GM21381 (cell line): ENCODE results near the gene VEGFA.

Experiments
- ATAC-seq: cut with Tn5 transposase; IDR thresholded peaks from one replicate; pipeline ENCODE4 v1.9.1; 2021; ENCODE audit warnings: mild to moderate bottlenecking, moderate library complexity; ENCODE audit not compliant: unreplicated experiment

VEGFA gene

DNA sequence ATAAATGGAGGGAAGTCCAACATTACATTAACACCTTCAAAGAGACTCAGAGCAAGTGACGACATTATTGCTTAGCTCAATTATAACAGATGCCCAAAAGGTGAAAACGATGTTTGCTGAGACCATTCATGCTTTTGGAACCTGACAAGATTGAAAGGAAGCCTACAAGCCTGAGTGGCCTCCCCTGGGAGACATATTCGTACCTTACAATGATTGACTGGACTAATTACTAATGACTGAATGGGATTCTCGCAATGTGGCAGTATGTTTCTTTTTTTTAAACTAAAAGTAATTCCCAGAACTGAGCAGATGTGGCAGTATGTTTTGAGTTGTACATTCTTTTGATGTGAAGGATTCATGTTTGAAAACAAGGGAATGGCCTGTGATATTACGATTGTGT lies 49.9 kb downstream of the VEGFA start:
- ATAC-seq = no peak

DNA sequence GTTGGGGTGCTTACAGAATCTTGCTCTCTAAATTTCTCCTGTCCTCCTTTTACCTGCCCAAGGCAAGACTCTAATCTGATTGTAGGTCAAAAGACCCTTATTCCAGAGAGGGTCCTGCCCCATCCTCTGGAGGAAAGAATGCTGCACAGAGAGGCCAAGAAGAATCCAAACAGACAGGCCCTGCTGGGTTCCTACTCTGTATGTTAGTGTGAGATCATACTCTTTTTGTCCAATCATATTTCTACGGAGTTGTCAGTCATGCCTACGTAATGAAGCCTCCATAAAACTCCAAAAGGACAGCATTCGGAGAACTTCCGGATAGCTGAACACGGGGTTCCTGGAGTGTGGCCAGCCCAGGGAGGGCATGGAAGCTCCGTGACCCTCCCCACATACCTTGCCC lies 50.5 kb downstream of the VEGFA start:
- ATAC-seq = no peak

DNA sequence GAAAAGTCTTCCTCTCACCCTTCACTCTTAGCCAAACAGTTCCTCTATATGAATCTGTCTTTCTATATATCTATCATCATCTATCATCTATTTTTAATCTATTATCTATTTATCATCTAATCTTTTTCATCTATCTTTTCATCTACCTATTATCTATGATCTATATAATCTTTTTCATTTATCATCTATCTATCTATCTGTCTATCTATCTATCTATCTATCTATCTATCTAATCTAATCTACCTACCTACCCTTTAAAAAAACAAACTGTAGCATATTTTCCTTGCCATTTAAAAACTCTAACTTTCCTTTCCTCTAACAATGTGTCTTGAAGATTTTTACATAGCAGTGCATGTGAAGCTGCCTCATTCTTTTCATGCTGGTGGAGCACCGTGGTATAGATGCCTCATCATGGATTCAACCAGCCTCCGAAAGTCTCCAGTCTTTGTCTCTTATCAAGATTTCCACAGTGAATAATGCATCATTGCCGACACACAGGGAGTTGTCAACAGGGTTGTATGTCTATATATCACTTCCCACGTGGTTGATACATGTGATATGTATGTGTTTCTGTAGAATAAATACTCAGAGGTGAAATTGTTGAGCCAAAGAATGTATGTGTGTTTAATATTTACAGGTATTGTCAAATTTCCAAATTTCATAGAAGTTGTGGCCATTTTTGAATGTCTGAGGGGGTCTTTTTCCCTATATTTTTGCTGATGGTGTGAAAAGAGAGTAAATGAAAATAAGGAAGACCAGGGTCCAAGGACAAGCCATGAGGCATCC lies 51.3 kb downstream of the VEGFA start:
- no peak for ATAC-seq

DNA sequence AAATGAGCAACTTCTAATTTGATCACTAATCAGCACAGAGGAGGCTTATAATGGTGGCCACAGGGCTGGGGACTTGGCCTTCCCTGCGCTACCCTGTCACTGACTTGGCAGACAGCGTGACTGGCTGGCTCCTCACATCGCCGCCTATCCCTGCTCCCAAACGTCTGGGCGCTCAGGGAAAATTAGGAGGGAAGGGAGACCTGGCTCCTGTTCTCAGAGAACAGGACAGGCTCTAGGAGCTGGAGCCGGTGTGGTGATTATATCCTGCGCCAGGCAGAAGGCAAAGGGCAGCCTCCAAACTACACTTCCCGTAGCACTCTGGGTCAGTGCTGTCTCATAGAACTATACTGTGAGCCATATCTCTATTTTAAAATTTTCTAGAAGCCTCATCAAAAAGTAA lies 53.4 kb downstream of the VEGFA start:
- ATAC-seq = no peak

DNA sequence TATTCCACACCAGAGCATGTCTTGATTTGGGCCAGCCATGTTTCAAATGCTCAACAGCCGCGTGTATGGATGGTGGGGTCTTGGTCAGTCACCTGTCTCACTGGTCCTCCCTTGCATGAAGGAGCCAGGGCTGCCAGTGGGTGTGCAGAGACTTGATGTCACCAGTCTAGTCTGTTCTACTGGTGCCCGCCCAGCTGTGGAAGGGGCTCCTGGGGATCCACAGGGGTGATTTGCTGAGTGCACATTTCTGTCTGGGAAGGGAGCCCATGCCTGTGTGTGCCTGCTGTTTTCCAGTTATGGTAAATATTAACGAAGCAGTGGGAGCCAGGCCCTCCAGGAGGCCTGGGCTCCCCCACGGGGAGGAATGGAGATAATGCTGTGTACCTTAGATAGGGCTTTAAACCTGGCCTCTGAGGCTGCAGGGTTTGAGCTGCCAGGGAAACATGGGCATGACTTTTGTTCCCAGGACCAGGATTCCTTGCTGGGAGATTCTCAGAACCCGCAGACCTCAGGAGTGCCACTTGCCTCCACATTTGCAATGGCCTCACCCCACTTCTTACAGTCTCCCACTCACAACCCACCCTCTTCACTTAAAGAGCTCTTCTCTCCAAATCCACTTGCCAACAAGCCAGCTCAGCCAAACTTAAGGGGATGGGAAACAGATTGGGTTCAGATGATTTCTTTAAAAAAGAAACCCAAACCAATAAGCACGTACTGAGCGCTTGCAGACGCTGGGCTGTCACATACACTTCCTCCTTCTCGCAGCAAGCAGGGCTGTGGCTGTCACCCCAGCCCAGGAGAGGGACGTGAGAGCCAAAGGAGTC lies 54.1 kb downstream of the VEGFA start:
- no peak for ATAC-seq

GRCh38 chr6:43824703-43825064 lies 54.7 kb downstream of the VEGFA start:
- ATAC-seq = no peak

DNA sequence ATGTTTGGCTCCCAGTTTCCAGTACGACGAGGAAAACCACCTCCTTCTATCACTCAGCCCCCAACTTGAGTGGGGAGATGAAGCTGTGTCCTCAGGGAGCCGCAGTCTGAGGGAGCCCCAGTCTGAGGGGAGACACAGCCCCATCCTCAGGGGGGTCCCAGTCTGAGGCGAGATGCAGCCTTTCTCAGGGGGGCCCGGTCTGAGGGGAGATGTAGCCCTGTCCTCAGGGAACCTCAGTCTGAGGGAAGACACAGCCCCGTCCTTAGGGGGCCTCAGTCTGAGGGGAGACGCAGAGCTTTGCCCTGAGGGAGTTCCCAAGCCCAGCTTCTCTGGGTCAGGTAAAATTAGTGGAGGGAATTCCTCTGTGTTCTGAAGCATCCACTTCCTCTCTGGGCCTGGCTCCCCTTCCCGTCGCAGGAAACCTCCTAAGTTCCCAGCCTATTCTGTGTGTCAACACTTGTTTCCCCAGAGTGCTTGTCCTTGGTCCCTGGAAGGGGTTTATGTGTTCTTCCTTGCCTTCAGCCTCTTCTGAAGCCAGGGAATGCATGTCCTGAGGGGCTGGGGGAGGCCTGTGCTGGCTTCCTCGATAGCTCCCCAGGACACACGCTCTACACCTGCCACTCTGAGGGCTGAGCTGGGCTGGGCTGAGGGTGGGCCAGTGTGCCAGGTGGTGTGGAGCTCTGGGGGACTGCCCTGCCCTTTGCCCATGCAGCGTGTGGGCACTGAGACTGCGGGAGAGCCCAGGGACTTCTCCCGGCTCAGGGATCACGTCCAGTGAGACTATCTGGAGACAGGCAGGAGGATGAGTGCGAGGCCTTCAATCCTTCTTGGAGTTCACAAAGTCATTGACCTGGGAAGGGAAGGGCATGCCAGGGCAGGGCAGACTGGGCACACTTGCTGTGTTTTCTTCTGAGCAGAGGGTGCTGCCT lies 55.4 kb downstream of the VEGFA start:
- ATAC-seq = no peak

DNA sequence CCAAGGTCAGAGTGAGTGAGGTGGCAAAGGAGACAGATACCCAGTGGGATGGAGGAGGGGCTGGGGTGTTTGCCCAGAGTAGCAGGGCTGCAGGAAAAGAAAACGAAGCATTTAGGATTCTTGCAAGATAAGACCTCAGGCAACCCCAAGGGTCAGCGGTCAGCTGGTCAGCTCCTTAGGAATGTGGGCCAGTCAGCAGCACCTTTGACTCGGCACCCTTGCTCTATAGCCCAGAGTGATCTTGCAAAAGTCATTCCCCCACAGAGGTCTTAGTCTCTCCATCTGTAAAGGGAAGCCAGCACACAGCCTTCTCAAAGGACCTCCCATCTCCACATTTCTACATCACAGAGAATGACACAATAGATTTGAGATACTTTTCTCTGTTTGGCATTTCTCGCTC lies 56.7 kb downstream of the VEGFA start:
- no peak for ATAC-seq

- ATAC-seq = no peak
These were observed 57.9 kb downstream of the VEGFA start for GRCh38 chr6:43827898-43828297.

GRCh38 chr6:43828711-43829110 lies 58.7 kb downstream of the VEGFA start:
- ATAC-seq = no peak

DNA sequence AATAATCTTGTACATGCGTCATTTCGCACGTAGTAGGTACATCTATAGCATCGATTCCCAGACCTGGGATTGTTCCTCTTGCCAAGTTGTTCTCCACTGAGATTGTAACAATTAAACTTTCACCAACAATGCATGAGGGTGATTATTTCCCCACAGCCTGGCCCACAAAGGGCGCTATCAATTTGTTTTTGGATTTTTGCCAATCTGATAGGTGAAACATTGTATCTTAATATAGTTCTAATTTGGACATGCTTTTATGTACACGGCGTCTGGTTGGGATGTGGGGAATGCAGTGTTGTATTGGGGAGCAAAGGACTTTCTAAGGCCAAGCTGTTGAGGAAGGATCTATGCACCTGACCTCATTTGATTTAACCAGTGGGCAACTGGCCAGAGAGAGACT lies 59.5 kb downstream of the VEGFA start:
- no peak for ATAC-seq

DNA sequence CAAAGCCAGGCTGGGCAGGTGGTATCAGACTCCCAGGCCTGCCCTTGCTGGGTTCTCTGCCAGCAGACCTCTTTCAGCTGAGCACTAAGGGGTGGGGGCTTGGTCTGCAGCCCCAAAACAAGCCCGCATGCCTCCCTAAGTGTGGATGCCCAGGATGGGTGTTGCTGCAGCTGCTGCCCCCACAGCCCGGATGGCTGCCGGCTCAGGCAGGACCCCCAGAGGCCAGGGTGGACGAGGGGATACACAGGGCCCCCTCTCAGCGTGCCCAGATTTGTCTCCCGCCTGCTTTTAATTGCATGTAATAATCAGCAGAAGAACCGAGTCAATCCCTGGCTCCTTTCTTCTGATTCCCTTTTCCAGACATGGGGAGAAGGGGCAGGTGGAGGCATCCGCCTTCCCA lies 60.8 kb downstream of the VEGFA start:
- no peak for ATAC-seq

DNA sequence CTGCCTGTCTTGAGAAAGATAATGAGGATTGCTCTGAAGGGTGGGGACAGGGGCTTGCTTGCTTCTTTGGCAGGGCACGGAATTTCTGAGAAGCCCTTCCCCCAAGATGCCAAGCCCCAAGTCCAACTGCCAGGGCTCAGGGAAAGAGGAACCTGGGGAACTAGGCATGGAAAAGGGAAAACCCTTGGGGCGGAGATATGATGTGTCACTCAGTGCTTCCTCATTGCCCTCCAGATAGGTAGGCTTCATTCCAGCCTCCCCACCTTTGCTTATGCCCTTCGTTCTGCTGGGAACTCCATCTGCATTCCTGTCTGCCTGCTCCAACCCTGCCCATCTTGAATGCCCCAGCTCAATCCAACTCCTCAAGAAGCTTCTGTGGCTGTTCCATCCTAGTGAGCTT lies 61.2 kb downstream of the VEGFA start:
- no peak for ATAC-seq

- no peak for ATAC-seq
These were observed 63.4 kb downstream of the VEGFA start for GRCh38 chr6:43833223-43833995.

DNA sequence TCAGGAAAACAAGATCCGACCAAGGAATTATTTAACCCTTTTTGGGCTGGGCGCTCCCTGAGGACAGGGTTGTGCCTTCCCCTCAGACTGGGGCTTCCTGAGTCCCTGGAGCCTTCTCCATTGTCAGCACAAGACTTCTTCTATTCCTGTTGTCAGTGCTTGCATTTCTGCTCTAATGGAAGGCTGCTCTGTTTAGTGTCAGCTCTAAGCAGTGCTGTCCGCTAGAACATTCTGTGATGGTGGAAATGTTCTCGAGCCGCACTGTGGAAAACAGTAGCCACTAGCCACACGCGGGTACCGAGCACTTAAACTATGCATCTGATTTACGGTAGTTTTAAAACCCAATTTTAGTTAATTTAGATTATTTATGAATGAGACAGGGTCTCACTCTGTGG lies 64.0 kb downstream of the VEGFA start:
- ATAC-seq = no peak

DNA sequence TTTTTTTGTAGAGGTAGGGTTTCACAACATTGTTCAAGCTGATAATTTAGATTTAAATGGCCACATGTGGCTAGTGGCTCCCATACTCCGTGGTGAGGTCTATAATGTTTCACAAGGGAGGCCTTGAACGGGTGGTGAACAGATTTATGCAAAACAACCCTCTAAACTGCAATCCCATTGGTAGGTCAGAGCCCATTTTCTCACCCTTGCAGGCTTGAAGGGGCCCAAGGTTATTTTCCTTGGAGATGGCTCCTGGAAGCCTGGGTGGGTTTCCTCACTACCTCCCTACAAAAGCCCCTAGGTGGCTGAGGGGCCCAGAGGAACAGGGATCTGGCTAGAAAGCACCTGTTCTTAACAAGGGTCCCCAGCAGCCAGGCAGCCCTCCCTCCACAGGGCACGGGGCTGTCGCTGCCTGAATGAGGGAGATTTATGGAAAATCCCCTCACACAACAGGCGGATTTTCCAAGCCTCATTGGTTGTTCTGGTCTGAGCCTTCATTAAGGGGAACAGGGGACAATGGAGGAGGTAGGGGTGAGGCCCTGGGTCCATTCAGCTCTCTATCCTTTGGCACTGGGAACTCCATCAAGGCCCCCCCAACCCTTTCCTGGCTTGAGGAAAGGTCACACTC lies 64.6 kb downstream of the VEGFA start:
- ATAC-seq = no peak

GRCh38 chr6:43835872-43836419 lies 65.9 kb downstream of the VEGFA start:
- no peak for ATAC-seq
